Immature natural killer cell (primary cell): ENCODE measurements around the gene HYCC2. TPM values are rescaled to one million over a fixed set of nuclear protein-coding genes. Genes with fewer than 3 reads are reported as not detected.
"Not testable (repeated sequence)": the region's sequence is repeated elsewhere in the genome, so short reads cannot be mapped to it uniquely, and the experiment has no call there.

ENCODE experiments used
- DNase-seq, 3 donors: peaks; one replicate each; pipeline ENCODE4 v3.0.0; 2022; ENCODE audit warnings: mixed read lengths in 1 of 3
- H3K27ac Mint-ChIP-seq, 6 donors: one replicate each; pipeline ENCODE4 v1.8.0; 2020; ENCODE audit warnings: mixed read lengths in 6 of 6, mild to moderate bottlenecking in 5 of 6, inconsistent platforms in 4 of 6, moderate library complexity in 3 of 6
- H3K27me3 Mint-ChIP-seq, 3 donors: one replicate each; pipeline ENCODE4 v1.8.0; 2020 to 2021; ENCODE audit warnings: low read depth in 3 of 3, mild to moderate bottlenecking in 3 of 3, mixed read lengths in 3 of 3, moderate library complexity in 3 of 3, inconsistent platforms in 1 of 3
- H3K36me3 Mint-ChIP-seq, 3 donors: one replicate each; pipeline ENCODE4 v1.8.0; 2020; ENCODE audit warnings: mixed read lengths in 3 of 3, inconsistent platforms in 2 of 3, mild to moderate bottlenecking in 2 of 3
- H3K4me1 Mint-ChIP-seq, 2 donors: one replicate each; pipeline ENCODE4 v1.8.0; 2020; ENCODE audit warnings: inconsistent platforms in 2 of 2, mild to moderate bottlenecking in 2 of 2, mixed read lengths in 2 of 2, moderate library complexity in 1 of 2
- H3K4me3 Mint-ChIP-seq, 5 donors: one replicate each; pipeline ENCODE4 v1.8.0; 2020; ENCODE audit warnings: mild to moderate bottlenecking in 5 of 5, mixed read lengths in 5 of 5, inconsistent platforms in 3 of 5, moderate library complexity in 3 of 5
- H3K9me3 Mint-ChIP-seq, 6 donors: one replicate each; pipeline ENCODE4 v1.8.0; 2020; ENCODE audit warnings: mild to moderate bottlenecking in 6 of 6, mixed read lengths in 6 of 6, inconsistent platforms in 4 of 6, moderate library complexity in 3 of 6
- polyA plus RNA-seq, 3 donors: library from polyadenylated mRNA; unstranded; fragments of 300-500 nt; fragmentation: Illumina TruSeq; gene quantifications; one replicate each; pipeline ENCODE4 v1.2.3, GENCODE V29; 2021

Gene HYCC2
- polyA plus RNA-seq, 3 donors from 2014 or later, result 12.9 to 31.4 (median 22.1) TPM

DNA sequence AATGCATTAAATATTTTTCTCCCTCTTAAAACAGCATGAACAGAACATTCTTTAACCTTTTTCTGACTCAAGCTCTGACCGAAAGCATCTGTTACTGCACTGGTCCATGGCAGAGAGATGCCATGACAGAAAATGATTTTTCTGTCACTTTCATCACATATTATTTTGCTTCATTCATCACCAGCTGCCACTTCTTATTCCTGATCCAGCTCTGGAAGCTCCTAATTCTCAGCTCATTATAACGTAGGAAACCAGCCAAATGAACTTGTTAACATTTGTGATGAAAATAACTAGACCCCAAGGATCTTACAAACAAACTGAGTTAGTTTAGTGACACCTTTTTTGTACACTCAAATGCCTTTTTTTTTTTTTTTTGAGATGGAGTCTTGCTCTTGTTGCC, 36.9 kb upstream of the HYCC2 start:
- peaks cover under 1 to 2% of the 10 kb centered on the region in 2 donors for H3K4me1 Mint-ChIP-seq
- peaks cover 5 to 13% (median 13%) of the 10 kb centered on the region in 3 donors for H3K36me3 Mint-ChIP-seq
- H3K27ac Mint-ChIP-seq, result no peak overlapping the region
- no peak for DNase-seq
- no peaks in the 10 kb centered on the region for H3K27me3 Mint-ChIP-seq
- no peak overlapping the region for H3K4me3 Mint-ChIP-seq
- no peaks in the 10 kb centered on the region for H3K9me3 Mint-ChIP-seq

DNA sequence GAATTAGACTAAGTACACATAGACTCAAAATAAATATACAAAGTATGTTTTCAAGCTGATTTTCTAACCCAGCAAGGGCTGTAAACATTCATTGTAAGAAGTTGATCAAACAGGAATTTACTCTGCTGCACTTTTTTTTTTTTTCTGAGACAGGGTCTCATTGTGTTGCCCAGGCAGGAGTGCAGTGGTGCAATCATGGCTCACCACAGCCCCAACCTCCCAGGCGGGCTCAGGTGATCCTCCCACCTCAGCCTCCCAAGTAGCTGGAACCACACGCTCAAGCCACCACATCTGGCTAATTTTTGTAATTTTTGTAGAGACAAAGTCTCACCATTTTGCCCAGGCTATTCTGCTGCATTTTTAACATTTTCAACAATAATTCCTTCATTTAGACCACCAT, 36.2 kb upstream of the HYCC2 start:
- no peaks in the 10 kb centered on the region for H3K4me1 Mint-ChIP-seq
- peaks cover 5 to 13% (median 13%) of the 10 kb centered on the region in 3 donors for H3K36me3 Mint-ChIP-seq
- no peaks in the 10 kb centered on the region for H3K27me3 Mint-ChIP-seq
- H3K27ac Mint-ChIP-seq, result peak overlapping the region in 1 of 6 donors; percentile 54
- no peak for DNase-seq
- H3K4me3 Mint-ChIP-seq, result no peak overlapping the region
- no peaks in the 10 kb centered on the region for H3K9me3 Mint-ChIP-seq

DNA sequence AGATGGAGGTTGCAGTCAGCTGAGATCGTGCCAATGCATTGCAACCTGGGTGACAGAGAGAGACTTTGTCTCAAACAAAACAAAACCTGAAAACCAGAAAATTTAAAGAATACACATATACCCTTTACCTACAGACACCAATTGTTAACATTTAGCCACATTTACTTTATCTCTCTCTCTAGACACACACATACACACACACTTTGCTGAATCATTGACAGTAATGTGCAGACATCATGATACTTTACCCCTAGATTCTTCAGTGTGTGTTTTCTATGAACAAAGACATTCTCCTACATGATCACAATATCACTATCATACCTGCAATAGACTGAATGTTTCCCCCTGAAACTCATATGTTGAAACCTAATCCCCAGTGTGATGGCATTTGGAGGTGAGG, 34.3 kb upstream of the HYCC2 start:
- no peaks in the 10 kb centered on the region for H3K4me1 Mint-ChIP-seq
- H3K27me3 Mint-ChIP-seq, result no peaks in the 10 kb centered on the region
- no peak overlapping the region for H3K4me3 Mint-ChIP-seq
- H3K36me3 Mint-ChIP-seq, result peaks cover 5 to 13% (median 13%) of the 10 kb centered on the region in 3 donors
- H3K27ac Mint-ChIP-seq, result peak overlapping the region in 1 of 6 donors; percentile 42
- no peaks in the 10 kb centered on the region for H3K9me3 Mint-ChIP-seq
- no peak for DNase-seq

DNA sequence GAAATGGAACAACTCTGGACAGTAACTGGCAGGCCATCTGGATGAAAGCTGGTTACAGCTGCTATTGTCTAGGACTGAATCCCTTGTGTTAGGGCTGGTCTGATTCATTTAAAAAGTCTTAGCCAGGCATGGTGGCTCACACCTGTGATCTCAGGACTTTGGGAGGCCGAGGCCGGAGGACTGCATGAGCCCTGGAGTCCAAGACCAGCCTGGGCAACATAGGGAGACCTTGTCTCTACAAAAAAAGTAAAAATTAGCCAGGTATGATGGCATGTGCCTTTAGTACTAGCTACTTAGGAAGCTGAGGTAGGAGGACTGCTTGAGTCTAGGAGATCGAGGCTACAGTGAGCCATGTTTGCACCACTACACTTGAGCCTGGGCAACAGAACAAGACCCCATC, 29.0 kb upstream of the HYCC2 start:
- Mint-ChIP-seq H3K9me3 (no peaks in the 10 kb centered on the region), H3K4me3 (no peak overlapping the region), H3K4me1 (no peaks in the 10 kb centered on the region), H3K27ac (no peak overlapping the region), H3K27me3 (peaks cover 0 to 2% (median 1%) of the 10 kb centered on the region in 3 donors), H3K36me3 (no peaks in the 10 kb centered on the region)
- DNase-seq, result no peak

DNA sequence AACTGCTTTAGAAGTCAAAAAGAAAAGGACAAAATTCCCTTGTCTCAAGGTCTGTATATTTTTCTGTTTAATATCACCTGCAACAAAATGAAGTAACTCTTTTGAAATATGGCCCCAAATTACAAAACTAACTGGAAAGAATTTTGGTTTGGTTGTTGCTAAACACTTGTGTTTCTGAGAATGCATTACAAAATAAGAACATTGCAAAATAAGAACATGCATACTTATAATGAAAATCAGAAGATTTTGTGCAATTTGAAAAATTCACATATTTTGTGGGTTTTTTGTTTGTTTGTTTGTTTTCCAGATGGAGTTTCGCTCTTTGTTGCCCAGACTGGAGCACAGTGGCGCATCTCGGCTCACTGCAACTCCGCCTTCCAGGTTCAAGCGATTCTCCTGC, 22.1 kb upstream of the HYCC2 start:
- Mint-ChIP-seq H3K4me3 (no peak overlapping the region), H3K36me3 (peaks cover 3 to 13% (median 3%) of the 10 kb centered on the region in 3 donors), H3K4me1 (no peaks in the 10 kb centered on the region), H3K27ac (peak overlapping the region in 1 of 6 donors; percentile 47), H3K27me3 (peaks cover 0 to 2% (median 1%) of the 10 kb centered on the region in 3 donors), H3K9me3 (no peaks in the 10 kb centered on the region)
- DNase-seq, result no peak

DNA sequence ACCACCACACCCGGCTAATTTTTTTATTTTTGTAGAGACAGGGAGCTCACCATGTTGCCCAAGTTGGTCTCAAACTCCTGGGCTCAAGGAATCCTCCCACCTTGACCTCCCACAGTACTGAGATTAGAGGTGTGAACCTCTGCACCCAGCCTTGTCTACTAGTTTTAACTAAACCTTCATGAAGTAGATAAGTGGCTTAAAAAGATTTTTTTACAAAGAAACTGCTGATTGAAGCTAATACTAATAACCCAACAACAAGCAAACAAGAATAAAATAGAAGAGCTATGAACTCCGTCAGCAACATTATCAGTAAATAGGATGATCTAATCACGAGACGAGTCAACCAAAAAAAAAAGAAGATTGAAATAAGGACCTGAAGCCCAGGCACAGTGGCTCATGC, 19.1 kb upstream of the HYCC2 start:
- peaks cover 3 to 13% (median 10%) of the 10 kb centered on the region in 3 donors for H3K36me3 Mint-ChIP-seq
- DNase-seq, result no peak
- H3K4me1 Mint-ChIP-seq, result no peaks in the 10 kb centered on the region
- no peaks in the 10 kb centered on the region for H3K27me3 Mint-ChIP-seq
- no peak overlapping the region for H3K4me3 Mint-ChIP-seq
- no peaks in the 10 kb centered on the region for H3K9me3 Mint-ChIP-seq
- H3K27ac Mint-ChIP-seq, result no peak overlapping the region

DNA sequence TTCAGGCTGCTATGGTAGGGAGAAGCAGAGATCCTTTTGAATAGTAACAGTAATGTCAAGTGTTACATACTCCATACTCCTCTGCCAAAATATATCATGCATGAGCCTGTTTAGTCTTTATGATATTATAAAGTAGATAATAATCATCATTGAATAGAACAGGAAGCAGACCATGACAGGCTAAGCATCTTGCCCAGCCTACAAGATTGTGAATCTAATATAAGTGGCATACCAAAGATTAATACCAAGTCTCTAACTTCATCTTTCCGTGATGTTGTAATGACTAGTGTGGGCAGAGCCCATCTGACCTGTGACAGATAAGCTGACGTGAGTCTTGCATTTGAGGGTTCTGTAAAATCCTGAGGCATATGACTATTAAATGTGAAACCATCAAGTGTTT, 13.4 kb upstream of the HYCC2 start:
- Mint-ChIP-seq H3K36me3 (peaks cover 7 to 23% (median 8%) of the 10 kb centered on the region in 3 donors), H3K27ac (peak overlapping the region in 2 of 6 donors; percentile 2 to 20)
- DNase-seq, result no peak

DNA sequence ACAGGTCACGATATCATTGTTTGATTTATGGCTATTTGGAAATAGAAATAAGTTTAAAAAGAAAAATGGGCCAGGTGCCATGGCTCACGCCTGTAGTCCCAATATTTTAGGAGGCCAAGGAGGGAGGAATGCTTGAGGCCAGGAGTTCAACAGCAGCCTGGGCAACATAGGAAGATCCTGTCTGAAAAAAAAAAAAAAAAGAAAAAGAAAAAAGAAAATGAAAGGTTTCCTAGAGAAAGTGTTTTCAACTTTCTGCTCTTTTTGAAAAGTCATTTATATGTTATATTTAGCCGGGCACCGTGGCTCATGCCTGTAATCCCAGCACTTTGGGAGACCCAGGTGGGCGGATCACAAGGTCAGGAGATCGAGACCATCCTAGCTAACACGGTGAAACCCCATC, 3.5 kb upstream of the HYCC2 start:
- peaks cover 31 to 37% of the 10 kb centered on the region in 2 donors for H3K4me1 Mint-ChIP-seq
- DNase-seq, result no peak
- H3K9me3 Mint-ChIP-seq, result no peaks in the 10 kb centered on the region
- peaks cover 5 to 11% (median 10%) of the 10 kb centered on the region in 3 donors for H3K27me3 Mint-ChIP-seq
- H3K4me3 Mint-ChIP-seq, result no peak overlapping the region
- peaks cover 0 to 3% (median under 1%) of the 10 kb centered on the region in 3 donors for H3K36me3 Mint-ChIP-seq
- peak overlapping the region in 2 of 6 donors; percentile 35 to 50 for H3K27ac Mint-ChIP-seq

More for the DNA sequence above, 13.4 kb upstream of the HYCC2 start:
- H3K4me3 Mint-ChIP-seq, result no peak overlapping the region
- H3K27me3 Mint-ChIP-seq, result no peaks in the 10 kb centered on the region
- no peaks in the 10 kb centered on the region for H3K4me1 Mint-ChIP-seq
- no peaks in the 10 kb centered on the region for H3K9me3 Mint-ChIP-seq

DNA sequence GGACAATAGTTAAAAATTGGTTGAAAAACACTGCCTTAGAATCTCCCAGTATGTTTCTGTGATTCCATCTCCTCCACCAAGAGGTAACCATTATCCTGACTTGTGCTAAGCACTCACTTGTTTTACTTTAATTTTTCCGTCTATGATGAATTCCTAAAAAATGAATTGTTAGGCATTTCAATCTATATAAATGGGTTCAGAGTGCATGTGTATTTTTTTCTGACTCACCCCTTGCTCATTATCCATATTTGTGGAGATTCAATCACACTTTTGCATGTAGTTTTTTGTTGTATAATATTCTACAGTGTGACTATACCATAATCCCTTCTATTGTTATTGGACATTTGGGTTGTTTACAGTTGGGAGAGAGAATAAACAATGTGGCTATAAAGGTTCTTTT, 1.6 kb upstream of the HYCC2 start:
- Mint-ChIP-seq H3K27ac (peak overlapping the region in 4 of 6 donors; percentile 23 to 74 (median 45)), H3K9me3 (no peaks in the 10 kb centered on the region), H3K4me1 (peaks cover 44 to 53% of the 10 kb centered on the region in 2 donors), H3K27me3 (peaks cover 7 to 13% (median 12%) of the 10 kb centered on the region in 3 donors), H3K36me3 (no peaks in the 10 kb centered on the region), H3K4me3 (peak overlapping the region; percentile 34 to 74 (median 63))
- no peak for DNase-seq

DNA sequence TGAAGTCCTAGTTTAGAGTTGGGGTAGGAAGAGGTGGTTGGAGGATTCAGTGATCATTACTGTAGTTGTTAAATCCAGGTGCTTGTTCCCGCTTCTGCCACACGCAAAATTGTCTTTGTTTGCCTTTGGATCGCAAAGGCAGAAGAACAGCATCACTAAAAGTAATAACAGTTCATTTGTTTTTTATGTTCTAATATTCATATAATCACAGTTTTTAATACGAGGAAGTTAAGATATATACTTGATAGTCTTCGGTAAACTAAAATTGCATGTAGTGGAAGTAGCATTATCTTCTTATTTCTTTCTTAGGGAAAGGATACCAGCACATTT, 695 bp upstream of the HYCC2 start:
- Mint-ChIP-seq H3K27ac (peak overlapping the region; percentile 93 to 99 (median 98)), H3K9me3 (no peaks in the 10 kb centered on the region), H3K36me3 (no peaks in the 10 kb centered on the region), H3K4me3 (peak overlapping the region; percentile 90 to 99 (median 98)), H3K4me1 (peaks cover 46 to 58% of the 10 kb centered on the region in 2 donors), H3K27me3 (peaks cover 7 to 13% (median 12%) of the 10 kb centered on the region in 3 donors)
- DNase-seq, result no peak

DNA sequence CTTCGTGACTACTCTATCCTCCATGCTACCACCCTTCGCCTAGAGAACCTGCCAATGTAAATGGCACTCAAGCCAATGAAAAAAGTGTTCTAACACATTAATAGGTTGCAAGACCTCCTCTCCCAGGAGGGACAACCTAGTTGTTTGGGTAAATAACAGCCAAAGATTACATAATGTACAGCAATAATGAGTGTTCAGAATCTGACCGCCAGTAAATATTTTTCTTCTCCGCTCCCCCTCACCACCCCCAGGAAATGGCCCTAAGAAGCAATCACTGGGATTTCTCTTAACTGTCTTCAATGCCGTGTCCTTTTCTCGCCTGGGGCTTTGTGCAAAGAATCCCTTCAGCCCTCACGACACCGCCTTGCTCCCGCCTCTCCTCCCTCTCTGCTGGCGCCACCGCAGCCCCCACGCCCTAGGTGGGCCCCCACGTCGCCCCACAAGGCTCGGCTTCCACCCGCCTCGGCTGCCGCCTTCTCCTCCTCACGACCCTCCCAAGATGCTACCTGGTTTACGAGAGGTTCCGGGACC, 458 bp downstream of the HYCC2 start:
- Mint-ChIP-seq H3K4me1 (peaks cover 49 to 70% of the 10 kb centered on the region in 2 donors), H3K36me3 (no peaks in the 10 kb centered on the region), H3K27ac (peak overlapping the region; percentile 93 to 99 (median 98)), H3K27me3 (peaks cover 7 to 13% (median 12%) of the 10 kb centered on the region in 3 donors), H3K4me3 (peak overlapping the region; percentile 90 to 99 (median 98)), H3K9me3 (no peaks in the 10 kb centered on the region)
- DNase-seq, result no peak

DNA sequence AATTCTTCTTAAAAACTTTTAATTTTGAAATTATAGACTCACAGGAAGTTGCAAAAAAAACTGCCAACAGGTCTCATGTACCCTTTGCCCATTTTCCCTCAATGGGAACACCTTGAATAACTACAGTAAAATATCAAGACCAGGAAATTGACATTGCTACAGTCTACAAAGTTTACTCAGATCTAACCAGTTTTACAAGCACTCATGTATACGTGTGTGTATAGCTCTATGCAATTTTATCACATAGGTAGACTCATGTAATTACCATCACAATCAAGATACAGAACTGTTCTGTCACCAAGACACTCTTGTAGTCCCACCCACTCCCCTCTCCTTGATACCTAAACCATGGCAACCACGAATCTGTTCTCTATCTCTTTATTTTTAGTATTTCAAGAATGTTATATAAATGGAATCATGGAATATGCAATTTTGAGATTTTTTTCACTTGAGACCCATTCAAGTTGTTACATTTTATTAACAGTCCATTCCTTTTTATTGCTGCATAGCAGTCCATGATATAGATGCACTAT, 6.6 kb downstream of the HYCC2 start:
- Mint-ChIP-seq H3K4me1 (peaks cover 49 to 72% of the 10 kb centered on the region in 2 donors), H3K9me3 (no peaks in the 10 kb centered on the region), H3K27ac (peak overlapping the region in 3 of 6 donors; percentile 34 to 74 (median 64)), H3K4me3 (no peak overlapping the region), H3K27me3 (peaks cover 2 to 5% (median 3%) of the 10 kb centered on the region in 3 donors), H3K36me3 (peaks cover 0 to 6% (median 0%) of the 10 kb centered on the region in 3 donors)
- DNase-seq, result no peak

DNA sequence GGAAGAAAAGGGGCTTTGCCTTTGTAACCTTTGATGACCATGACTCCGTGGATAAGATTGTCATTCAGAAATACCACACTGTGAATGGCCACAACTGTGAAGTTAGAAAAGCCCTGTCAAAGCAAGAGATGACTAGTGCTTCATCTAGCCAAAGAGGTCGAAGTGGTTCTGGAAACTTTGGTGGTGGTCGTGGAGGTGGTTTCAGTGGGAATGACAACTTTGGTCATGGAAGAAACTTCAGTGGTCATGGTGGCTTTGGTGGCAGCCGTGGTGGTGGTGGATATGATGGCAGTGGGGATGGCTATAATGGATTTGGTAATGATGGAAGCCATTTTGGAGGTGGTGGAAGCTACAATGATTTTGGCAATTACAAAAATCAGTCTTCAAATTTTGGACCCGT, 8.0 kb downstream of the HYCC2 start:
- H3K27me3 Mint-ChIP-seq, DNase-seq, H3K4me3 Mint-ChIP-seq, H3K36me3 Mint-ChIP-seq, H3K9me3 Mint-ChIP-seq: not testable (repeated sequence)
- Mint-ChIP-seq H3K4me1 (peaks cover 51 to 73% of the 10 kb centered on the region in 2 donors), H3K27ac (peak overlapping the region; percentile 54 to 90 (median 74))

DNA sequence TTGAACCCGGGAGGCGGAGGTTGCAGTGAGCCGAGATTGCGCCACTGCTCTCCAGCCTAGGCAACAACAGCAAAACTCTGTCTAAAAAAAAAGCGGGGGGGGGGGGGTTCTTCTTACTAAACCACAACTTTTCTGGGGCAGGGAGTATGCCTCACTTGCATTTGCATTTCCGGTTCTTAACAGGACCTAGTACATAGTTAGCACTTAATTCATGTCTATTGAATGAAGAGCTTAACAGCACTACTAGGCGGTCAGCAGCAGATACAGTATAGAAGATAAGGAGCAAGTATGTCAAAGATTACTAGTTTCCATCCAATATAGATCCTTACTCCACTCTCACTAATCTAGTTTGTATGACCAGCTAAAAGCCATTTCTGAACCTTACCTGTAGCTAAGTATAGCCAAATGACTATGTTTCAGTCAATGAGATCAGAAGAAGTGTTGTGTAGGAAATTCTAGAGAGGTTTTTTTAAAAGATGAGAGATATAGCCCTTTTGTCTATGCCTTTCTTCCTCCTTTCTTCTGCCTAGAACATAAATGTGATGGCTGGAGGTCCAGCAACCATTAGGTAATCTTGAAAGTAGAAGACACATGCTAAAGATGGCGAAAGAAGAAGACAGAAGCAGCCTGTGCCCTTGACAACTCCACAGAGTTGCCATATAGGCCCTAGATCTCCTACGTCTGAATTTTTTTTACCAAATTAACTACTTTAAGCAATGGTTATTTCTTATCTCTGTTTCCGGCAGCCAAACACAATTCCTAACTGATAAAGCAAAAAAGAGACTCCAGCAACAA, 11.3 kb downstream of the HYCC2 start:
- Mint-ChIP-seq H3K27me3 (peaks cover 0 to 2% (median 0%) of the 10 kb centered on the region in 3 donors), H3K9me3 (no peaks in the 10 kb centered on the region), H3K36me3 (peaks cover 0 to 6% (median 0%) of the 10 kb centered on the region in 3 donors), H3K27ac (peak overlapping the region; percentile 26 to 70 (median 36)), H3K4me3 (peak overlapping the region in 1 of 5 donors; percentile 3), H3K4me1 (peaks cover 45 to 62% of the 10 kb centered on the region in 2 donors)
- DNase-seq, result peak in 1 of 3 donors; percentile 19
